Measurements from ENCODE around the gene OR1L8.
"Not testable (repeated sequence)": the region's sequence is repeated elsewhere in the genome, so short reads cannot be mapped to it uniquely, and the experiment has no call there.

The OR1L8 gene, protein sequence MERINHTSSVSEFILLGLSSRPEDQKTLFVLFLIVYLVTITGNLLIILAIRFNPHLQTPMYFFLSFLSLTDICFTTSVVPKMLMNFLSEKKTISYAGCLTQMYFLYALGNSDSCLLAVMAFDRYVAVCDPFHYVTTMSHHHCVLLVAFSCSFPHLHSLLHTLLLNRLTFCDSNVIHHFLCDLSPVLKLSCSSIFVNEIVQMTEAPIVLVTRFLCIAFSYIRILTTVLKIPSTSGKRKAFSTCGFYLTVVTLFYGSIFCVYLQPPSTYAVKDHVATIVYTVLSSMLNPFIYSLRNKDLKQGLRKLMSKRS

DNA sequence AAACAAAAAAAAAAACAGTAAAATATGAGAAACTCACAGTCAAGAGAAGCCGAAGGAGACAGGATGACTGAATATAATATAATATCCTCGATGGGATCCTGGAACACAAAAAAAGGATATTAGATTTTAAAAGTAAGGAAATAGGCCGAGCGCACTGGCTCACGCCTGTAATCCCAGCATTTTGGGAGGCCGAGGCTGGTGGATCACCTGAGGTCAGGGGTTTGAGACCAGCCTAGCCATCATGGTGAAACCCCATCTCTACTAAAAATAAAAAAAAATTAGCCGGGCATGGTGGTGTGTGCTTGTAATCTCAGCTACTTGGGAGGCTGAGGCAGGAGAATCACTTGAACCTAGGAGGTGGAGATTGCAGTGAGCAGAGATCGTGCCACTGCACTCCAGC is at the start of gene OR1L8:
TSS of gene OR1L8 (minus strand) at position 101 of the 400 bp plus-strand sequence. CDS start 14,907 bp downstream, outside the sequence.
- H3K4me3 ChIP-seq (ENCODE audit: low read depth, low read length); DNase-seq (ENCODE audit: low read depth): not testable (repeated sequence)

DNA sequence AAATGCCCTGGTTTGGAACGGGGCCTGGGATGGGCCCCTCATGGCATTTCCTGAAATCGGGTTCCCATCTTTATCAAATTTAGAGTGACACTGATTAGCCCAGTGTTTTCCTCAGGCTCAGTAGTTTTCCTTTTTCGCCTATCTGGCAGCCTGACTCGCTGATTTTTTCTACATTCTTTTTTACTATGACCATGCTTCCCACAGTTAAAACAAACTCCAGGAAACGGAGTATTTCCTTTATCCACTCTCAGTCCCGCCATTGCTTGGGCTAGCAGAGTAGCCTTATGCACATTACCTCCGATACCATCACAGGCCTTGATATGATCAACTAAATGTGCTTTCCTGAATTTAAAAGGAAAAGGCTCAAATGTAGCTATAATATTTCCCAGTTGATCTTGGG is 36.8 kb upstream of the OR1L8 start:
- H3K4me3 ChIP-seq (ENCODE audit: low read depth, low read length): no peak overlapping the region
- TF ChIP-seq, protein P1, sequence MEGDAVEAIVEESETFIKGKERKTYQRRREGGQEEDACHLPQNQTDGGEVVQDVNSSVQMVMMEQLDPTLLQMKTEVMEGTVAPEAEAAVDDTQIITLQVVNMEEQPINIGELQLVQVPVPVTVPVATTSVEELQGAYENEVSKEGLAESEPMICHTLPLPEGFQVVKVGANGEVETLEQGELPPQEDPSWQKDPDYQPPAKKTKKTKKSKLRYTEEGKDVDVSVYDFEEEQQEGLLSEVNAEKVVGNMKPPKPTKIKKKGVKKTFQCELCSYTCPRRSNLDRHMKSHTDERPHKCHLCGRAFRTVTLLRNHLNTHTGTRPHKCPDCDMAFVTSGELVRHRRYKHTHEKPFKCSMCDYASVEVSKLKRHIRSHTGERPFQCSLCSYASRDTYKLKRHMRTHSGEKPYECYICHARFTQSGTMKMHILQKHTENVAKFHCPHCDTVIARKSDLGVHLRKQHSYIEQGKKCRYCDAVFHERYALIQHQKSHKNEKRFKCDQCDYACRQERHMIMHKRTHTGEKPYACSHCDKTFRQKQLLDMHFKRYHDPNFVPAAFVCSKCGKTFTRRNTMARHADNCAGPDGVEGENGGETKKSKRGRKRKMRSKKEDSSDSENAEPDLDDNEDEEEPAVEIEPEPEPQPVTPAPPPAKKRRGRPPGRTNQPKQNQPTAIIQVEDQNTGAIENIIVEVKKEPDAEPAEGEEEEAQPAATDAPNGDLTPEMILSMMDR (IDR thresholded peaks at IDR 0.05; ENCODE audit: control insufficient read depth, extremely low read depth, insufficient read depth): no peak
- no peak for DNase-seq (ENCODE audit: low read depth)

DNA sequence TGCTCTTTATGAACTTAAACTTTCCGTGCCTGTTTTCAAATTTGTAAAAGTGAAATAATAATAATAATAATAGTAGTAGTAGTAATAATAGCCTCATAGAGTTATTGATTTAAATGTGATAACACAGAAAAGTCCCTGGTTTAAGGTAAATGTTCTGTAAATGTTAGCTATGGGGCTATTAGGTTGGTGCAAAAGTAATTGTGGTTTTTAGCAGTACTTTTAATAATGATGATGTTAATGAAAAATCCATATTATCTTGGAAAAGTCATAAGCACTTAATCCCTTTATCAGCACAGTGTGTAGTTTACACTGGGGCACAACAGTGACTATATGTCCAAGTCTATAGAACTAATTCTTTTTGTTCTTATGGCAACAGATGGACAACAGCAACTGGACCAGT is 31.2 kb upstream of the OR1L8 start, which contains the start of gene OR1Q1:
TSS of gene OR1Q1 (plus strand) at position 377 of the 400 bp plus-strand sequence. CDS start at position 377, 0 bp downstream.
- DNase-seq (ENCODE audit: low read depth): no peak
- H3K4me3 ChIP-seq (ENCODE audit: low read depth, low read length): no peak within 1 kb of the TSS
- TF ChIP-seq, protein P1 (IDR thresholded peaks at IDR 0.05; ENCODE audit: control insufficient read depth, extremely low read depth, insufficient read depth): no peak

DNA sequence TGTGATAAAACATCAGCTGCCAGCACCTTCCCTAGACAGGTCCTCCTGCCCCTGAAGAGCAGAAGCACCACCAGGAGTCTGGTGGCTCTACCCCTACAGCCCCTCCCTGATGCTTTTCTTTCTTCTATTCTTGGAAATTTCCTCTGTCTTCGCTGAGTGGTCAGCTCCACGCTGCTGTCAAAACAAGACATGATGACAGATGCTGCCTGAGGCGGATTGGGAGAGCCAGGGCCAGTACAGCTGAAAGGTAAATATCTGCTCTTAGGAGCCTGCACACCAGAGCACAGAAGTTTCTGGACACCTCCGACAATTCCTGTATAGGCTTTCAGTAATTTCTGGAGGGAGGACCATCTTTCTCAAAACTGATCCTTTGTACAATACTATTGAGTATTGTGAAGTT is 26.6 kb upstream of the OR1L8 start:
- DNase-seq (ENCODE audit: low read depth): no peak
- TF ChIP-seq, protein P1 (IDR thresholded peaks at IDR 0.05; ENCODE audit: control insufficient read depth, extremely low read depth, insufficient read depth): no peak
- H3K4me3 ChIP-seq (ENCODE audit: low read depth, low read length): no peak overlapping the region

DNA sequence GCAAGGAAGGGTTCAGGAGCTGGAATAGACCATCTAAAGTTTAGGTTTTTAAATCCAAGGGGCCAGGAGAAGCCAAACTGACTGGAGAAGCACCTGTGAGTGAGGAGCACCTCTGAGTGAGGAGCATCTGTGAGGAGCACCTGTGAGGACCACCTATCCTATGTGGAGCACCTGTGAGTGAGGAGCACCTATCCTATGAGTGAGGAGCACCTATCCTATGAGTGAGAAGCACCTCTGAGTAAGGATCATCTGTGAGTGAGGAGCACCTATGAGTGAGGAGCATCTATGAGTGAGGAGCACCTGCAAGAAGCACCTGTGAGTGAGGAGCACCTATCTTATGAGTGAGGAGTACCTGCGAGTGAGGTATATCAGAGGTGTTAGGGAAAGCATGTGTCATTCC is 23.4 kb upstream of the OR1L8 start:
- no peak overlapping the region for H3K4me3 ChIP-seq (ENCODE audit: low read depth, low read length)
- TF ChIP-seq, protein P1 (IDR thresholded peaks at IDR 0.05; ENCODE audit: control insufficient read depth, extremely low read depth, insufficient read depth): no peak
- no peak for DNase-seq (ENCODE audit: low read depth)

DNA sequence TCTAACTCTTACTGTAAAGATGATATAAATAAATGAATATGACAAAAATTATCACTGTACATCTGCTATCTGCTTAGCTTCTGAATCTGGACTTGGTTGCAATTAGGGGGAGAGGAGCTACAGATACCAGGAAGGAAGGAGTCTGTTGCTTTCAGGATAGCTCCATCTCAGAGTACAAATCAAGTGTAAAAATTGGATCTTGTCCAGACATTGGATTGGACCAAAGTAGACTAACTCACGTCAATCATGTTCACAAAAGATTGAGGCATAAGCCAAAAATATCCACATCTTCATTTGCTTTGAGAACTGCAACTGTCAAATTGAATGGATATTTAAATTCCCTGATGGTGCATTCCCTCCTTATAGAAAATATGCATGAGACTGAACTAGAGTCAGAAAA is 22.5 kb upstream of the OR1L8 start:
- TF ChIP-seq, protein P1 (IDR thresholded peaks at IDR 0.05; ENCODE audit: control insufficient read depth, extremely low read depth, insufficient read depth): no peak
- DNase-seq (ENCODE audit: low read depth): no peak
- H3K4me3 ChIP-seq (ENCODE audit: low read depth, low read length): no peak overlapping the region

DNA sequence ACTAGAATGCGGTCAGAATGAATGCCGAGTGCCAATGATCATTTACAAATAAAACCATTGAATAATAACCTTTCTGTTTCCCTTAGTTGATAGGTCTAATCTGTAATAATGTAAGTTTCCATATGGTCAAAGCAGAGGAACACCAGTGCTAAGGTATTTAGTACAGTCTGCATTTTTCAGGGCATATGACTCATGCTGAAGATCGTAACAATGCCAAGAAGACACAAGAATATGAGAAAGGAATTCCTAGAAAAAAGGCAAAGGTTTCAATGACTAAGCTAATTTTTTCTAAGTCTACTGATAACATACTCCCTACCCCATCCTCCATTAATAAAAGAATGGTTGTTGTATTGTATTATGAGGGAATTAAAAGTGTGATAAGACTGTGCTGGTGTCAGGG is 2.8 kb downstream of the OR1L8 start:
- no peak overlapping the region for H3K4me3 ChIP-seq (ENCODE audit: low read depth, low read length)
- TF ChIP-seq, protein P1 (IDR thresholded peaks at IDR 0.05; ENCODE audit: control insufficient read depth, extremely low read depth, insufficient read depth): no peak
- DNase-seq (ENCODE audit: low read depth): no peak

Measured in LNCaP clone FGC (cell line).